Activated CD8-positive, alpha-beta memory T cell treated with anti-CD3 and anti-CD28 coated beads, Interleukin-2, amount 50 U/mL, for 48 hours (primary cell): Measurements from ENCODE around the gene RHOT2.
A peak's percentile ranks its signal among the peaks of the same experiment; 100 is the strongest.

Experiments used
- DNase-seq: peaks from one replicate; pipeline ENCODE4 v3.0.0-alpha.2; 2020

RHOT2 gene

GRCh38 chr16:648071-648780 lies 19.7 kb upstream of the RHOT2 start:
- peak; percentile 82 for DNase-seq

DNA sequence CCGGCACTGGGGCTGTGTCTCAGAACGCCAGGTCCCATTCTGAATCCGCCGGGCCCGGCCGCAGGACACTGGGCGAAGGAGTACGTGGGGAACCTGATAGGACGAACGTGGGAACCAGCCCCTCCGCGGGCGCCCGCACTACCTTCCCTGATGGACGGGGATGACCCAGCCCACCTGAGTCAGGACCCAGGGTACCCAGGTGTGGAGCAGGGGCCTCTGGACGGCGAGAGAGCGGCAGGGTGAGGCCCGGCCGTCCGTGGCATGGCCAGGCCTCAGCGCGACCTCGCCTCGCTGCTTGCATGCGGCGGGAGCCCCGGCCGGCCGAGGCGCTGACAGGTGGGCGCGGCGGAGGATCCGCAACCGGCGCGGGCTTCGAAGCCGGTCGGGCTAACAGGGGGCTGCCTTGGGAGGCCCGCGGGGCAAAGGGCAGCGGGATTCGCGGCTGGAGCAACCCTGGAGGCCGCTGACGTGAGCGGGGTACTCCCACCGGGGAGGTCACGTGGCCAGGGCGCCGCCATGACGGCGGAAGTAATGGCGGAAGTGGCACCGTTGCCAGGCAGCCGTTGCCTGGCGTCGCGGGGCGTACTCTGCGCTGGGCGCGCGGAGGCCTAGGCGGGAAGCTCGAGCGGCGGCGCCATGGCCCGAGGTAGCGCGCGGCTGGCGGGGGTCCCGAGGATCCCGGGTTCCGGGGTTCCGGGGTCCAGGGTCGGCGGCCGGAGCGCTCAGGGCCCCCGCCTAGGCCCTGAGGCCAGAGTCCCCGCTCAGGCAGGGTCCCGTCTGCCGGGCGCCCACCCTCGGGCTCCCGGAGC lies 18.9 kb upstream of the RHOT2 start, which contains the start of gene WDR90:
Gene WDR90, plus strand, starts transcription at position 585 of the 809 bp plus-strand sequence. Its CDS starts 52 bp downstream, at position 637.
- DNase-seq, result peak; percentile 96

GRCh38 chr16:649631-650030 lies 18.3 kb upstream of the RHOT2 start:
- DNase-seq, result peak; percentile 68

DNA sequence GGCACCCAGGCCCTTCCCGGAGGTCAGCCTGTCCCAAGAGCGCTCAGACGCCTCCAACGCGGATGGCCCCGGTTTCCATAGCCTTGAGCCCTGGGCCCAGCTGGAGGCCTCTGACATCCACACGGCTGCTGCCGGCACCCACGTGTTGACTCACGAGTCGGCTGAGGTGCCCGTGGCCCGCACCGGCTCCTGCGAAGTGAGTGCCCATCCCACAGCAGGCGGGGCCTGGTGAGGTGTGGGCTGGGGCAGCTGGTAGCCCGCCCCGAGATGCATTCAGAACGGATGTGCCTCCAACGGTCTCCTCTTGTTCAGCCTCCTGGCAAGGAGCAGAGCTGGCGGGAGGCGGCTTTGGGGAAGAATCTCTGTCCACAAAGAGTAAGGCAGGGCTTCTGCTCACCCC lies 16.1 kb upstream of the RHOT2 start:
- no peak for DNase-seq

DNA sequence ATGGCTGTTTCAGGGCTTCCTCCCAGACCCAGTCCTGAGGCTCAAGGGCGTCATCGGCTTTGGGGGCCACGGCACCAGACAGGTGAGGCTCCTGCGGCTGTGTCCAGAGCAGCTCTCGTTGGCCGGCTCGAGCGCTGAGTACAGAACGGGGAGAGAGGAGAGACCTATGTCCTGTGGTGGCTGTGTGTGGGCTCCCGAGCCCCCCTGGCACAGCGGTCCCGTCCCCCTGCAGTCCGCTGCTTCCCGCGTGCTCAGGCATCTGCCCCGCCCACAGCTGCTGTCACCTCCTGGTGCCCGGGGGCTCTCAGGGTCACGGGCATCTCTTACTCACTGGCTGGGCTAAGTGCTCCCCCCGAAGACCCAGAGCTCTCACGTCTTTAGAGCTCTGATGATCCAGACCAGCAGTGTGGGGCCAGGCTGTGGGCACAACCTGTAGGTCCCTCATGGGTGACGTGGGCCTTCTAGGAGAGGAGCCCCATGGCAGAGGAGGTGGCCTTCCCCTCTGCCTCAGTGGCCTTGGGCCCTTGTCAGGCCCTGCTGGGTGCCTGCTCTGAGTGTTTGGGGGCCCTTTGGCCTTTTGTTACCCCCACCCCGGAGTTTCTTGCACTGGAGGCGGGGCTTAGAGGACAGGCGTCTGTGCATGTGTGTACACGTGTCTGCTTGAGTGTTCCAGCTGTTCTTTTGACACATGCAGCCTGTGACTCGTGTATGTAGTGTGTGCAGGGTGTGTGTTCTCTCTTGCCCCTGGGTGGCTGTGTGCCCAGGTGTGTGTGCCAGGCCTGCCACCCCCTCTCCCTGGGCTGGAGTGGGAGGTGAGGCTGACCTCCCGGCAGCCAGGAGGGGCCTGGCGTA lies 15.3 kb upstream of the RHOT2 start:
- DNase-seq, result no peak

DNA sequence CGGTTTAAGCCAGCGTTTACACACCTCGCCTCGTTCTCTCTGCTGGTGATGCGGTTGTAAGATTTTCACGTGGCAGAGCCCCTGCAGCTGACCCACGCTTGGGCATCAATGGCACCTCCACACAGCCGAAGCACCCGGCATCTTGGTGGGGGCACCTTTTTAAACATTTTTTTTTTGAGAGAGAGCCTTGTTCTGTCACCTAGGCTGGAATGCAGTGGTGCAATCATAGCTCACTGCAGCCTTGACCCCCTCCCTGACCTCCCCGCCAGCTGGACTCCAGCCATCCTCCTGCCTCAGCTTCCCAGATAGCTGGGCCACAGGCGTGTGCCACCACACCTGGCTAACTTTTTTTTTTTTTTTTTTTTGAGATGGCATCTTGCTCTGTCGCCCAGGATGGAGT lies 13.9 kb upstream of the RHOT2 start:
- no peak for DNase-seq

- no peak for DNase-seq
Observed at GRCh38 chr16:657487-657886, 10.4 kb upstream of the RHOT2 start.

DNA sequence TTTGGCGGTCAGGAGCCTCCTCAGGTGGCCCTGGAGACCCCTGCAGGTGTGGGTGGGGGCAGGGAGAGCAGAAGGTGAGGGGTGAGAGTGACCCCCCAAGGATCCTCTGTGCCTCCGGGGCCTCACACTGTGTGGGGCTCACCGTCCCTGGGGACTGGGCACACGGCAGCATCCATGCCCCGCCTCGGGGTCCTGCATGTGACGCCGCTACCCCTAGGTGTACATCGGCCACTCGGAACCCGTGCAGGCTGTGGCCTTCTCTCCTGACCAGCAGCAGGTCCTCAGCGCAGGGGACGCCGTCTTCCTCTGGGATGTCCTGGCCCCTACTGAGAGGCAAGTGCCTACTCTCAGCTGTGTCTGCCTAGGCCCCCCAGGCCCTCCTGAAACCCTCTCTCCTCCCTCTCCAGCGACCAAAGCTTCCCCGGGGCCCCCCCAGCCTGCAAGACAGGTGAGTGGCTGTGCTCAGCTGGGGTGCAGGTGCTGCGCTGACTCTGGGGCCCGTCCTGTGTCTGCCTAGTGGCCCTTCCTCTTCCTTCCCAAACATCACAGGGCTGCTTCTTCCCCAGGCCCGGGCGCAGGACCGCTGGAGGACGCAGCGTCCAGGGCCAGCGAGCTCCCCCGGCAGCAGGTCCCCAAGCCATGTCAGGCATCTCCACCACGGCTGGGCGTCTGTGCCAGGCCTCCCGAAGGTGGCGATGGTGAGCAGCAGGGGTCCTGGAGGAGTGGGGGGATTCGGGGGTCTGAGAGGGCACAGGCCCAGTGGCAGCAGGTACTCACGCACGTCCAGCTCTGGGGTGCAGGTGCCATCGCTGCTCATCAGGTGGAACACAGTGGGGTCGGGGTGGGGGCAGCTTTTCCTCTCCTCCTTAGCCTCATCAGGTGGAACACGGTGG lies 9.0 kb upstream of the RHOT2 start:
- DNase-seq, result peak; percentile 52

GRCh38 chr16:659618-660017 lies 8.3 kb upstream of the RHOT2 start:
- DNase-seq, result no peak

DNA sequence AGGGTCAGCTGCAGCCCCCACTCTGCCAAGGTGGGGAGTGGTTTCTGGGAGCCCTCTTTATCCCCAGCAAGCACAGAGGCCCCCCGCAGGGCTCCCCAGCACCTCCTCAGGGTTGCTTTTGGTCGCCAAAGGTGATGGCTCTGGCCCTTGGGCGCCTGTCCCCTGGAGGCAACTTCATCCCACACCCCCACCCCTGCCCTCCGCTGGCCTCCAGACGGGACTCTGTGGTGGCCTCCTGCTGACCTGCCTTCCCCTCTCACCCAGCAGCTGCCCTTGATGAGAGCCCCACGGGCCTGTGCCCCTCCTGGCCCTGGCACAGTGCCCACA lies 7.8 kb upstream of the RHOT2 start:
- peak; percentile 53 for DNase-seq

GRCh38 chr16:660459-661183 lies 7.3 kb upstream of the RHOT2 start:
- peak; percentile 85 for DNase-seq

DNA sequence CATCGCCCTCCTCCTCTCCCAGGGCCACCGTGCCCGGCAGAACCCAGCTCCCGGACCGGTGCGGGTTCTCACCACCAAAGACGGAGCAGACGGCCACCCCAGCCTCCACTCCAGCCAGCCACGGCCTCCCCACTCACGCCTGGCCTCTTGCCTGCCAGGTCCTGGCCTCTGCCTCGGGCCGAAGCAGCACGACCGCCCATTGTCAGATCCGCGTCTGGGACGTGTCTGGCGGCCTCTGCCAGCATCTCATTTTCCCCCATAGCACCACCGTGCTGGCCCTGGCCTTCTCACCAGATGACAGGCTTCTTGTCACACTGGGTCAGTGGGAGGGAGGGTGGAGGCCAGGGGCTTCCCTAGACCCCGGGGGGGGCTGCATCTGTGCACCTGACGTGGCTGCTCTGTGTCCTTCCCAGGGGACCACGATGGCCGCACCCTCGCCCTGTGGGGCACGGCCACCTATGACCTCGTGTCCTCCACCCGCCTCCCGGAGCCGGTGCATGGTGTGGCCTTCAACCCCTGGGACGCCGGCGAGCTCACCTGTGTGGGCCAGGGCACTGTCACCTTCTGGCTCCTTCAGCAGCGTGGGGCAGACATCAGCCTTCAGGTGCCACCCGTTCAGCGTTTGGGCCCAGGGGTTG lies 6.6 kb upstream of the RHOT2 start:
- DNase-seq, result no peak

- DNase-seq, result no peak
Observed at GRCh38 chr16:662095-662494, 5.8 kb upstream of the RHOT2 start.

- no peak for DNase-seq
Observed at GRCh38 chr16:662597-662996, 5.3 kb upstream of the RHOT2 start.

DNA sequence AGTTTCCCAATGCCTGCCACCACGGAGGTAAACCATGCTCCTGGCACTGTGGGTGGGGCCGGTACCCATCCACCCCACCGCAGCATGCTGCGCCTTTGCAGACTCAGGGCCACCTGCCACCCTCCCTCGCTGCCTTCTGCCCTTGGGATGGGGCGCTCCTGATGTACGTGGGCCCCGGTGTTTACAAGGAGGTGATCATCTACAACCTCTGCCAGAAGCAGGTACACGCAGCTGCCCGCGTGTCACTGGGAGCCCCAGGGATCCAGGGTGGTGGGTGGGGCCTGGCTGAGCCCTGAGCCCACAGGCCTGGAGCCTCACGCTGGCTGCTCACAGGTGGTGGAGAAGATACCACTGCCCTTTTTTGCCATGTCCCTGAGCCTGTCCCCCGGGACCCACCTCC lies 1.4 kb upstream of the RHOT2 start:
- DNase-seq, result no peak

DNA sequence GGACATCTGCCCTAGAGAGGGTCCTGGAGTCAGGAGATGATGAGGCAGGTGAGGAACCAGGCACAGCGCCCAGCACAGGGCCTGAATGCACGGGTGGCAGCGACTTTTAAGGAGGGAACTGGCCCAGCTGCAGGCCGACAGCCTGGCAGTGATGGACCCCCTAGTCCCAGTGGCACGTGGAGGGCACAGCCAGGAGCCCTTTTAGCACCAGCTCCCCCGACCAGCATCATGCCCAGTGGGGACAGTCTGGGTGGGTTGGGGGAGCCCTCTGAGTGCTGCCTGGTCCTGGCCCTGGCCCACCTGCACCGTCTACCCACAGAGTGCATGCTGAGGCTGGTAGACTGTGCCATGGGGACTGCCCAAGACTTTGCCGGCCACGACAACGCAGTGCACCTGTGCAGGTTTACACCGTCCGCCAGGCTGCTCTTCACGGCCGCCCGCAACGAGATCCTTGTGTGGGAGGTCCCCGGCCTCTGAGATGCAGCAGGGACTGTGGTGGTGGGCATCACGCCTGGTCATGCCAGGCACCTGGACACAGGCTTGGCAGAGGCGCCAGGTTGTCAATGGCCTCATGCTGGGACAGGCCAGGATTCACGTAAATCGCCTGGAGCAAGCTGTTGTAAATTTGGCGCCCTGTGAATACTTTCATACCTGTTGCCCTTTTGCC lies 686 bp upstream of the RHOT2 start:
- no peak for DNase-seq

DNA sequence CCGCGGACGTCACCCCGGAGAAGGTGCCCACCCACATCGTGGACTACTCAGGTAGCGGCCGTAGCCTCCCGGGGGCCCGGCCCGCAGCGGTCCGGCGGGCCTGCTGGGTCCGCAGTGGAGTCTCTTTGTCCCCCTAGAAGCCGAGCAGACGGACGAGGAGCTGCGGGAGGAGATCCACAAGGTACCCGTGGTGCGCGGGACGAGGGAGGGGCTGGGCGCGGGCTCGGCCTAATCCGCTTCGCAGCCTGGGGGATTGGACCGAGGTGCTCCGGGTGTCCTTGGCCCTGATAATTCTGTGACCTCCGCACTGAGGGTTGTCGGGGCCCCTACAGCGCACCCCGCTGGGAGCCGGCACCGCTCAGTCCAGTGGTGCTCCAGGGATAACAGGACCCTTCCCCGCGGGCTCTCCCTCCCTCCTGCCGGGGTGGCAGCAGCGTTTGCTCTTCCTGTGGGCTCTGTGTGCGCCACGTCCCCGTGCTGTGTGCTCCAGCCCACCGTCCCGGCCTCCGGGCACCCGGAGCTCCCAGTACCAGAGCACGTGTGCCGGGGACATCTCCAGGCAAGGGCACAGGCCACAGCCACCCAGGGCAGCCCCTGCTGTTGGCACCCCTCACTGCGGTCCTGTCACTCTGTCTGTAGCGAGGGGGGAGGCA lies 713 bp downstream of the RHOT2 start:
- DNase-seq, result no peak

DNA sequence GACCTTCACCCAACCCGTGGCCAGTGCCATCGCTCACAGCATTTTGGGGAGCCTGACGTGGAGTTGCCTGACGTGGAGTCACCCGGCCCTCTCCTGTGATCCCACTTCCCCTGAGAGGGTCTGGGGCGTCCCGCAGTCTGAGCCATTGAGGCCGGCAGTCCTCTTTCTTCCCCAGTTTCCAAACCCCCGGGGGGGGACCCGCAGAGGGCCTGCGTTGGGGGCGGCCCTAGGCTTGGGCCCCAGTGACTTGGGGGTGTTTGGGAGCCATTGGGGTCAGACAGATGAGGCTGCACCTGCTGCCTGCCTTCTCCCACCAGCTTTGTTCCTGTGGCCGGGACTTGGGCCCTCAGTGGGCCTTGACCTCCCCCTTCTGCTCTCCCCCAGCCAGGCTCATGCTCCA lies 1.7 kb downstream of the RHOT2 start:
- DNase-seq, result no peak

- DNase-seq, result no peak
Observed at GRCh38 chr16:670485-671352, 2.8 kb downstream of the RHOT2 start.
